Measurements from ENCODE around the gene AKAP13. TPM values are rescaled to one million over a fixed set of nuclear protein-coding genes. Genes with fewer than 3 reads are reported as not detected.

Gene AKAP13
- total and polyA plus RNA-seq, 2 of the 13 experiments (the other 11 are each of a cell fraction or from before 2014, with no cell fraction given) = 6.7 to 27.1 TPM

- TF ChIP-seq NFE2L2 (IDR thresholded peaks at IDR 0.05; ENCODE audit: low read length) (no peak), ZNF407 (CRISPR knock-in tag; IDR thresholded peaks at IDR 0.05; ENCODE audit: not compliant biosample characterization) (no peak), ZNF530 (CRISPR knock-in tag; IDR thresholded peaks at IDR 0.05; ENCODE audit: low read depth) (no peak), KMT2A (CRISPR knock-in tag; IDR thresholded peaks at IDR 0.05) (0 out of 2 replicates have a peak, but pooled peaks have one; percentile 59), ZNF512B (CRISPR knock-in tag; IDR thresholded peaks at IDR 0.05; ENCODE audit: borderline replicate concordance) (no peak), RBFOX2 (IDR thresholded peaks at IDR 0.05; ENCODE audit: low read depth, low read length) (peak; percentile 82), ZFP36L2 (CRISPR knock-in tag; IDR thresholded peaks at IDR 0.05) (no peak), ZNF644 (CRISPR knock-in tag; IDR thresholded peaks at IDR 0.05; ENCODE audit: low read depth) (no peak), UBTF (CRISPR knock-in tag; IDR thresholded peaks at IDR 0.05) (peak; percentile 67; the same call in 1 of the 2 replicates), SYNCRIP (IDR thresholded peaks at IDR 0.05; ENCODE audit: insufficient read depth, low read depth, low read length) (no peak), ZBTB33 (CRISPR knock-in tag; IDR thresholded peaks at IDR 0.05) (no peak), ZNF557 (CRISPR knock-in tag; IDR thresholded peaks at IDR 0.05) (no peak)
These were observed 414.4 kb downstream of the AKAP13 start, which contains the start of gene KLHL25 (continued) for GRCh38 chr15:85794598-85795336.
